Measurements from ENCODE around the gene GPATCH2.
A peak's percentile ranks its signal among the peaks of the same experiment; 100 is the strongest.

GRCh38 chr1:217630711-217631591, at the start of gene GPATCH2, which contains the start of gene SPATA17:
- TF ChIP-seq CTCF (IDR thresholded peaks at IDR 0.05) (peak; percentile 41 to 42), POLR2AphosphoS5 (IDR thresholded peaks at IDR 0.05) (peak in 2 of 3 donors; percentile 32 to 55)

Measured in suprapubic skin (tissue), 3 donors.